Stimulated activated CD8-positive, alpha-beta memory T cell treated with anti-CD3 and anti-CD28 coated beads, Interleukin-15, amount 100 ng/mL, for 1 hour (primary cell): Measurements from ENCODE around the gene KCNH8.
"Not testable (repeated sequence)": the region's sequence is repeated elsewhere in the genome, so short reads cannot be mapped to it uniquely, and the experiment has no call there.

Source experiments
- DNase-seq: peaks from one replicate; pipeline ENCODE4 v3.0.0-alpha.2; 2020; ENCODE audit warnings: low read depth

Gene KCNH8

GRCh38 chr3:19147905-19148767 lies at the start of gene KCNH8:
TSS of gene KCNH8 (plus strand) at chr3:19148510. CDS start at chr3:19148720, 210 bp downstream.
- no peak for DNase-seq

GRCh38 chr3:19102654-19103290 lies 45.5 kb upstream of the KCNH8 start:
- not testable (repeated sequence) for DNase-seq

- DNase-seq, result no peak
Observed at GRCh38 chr3:19103510-19103909, 44.8 kb upstream of the KCNH8 start.

- no peak for DNase-seq
Observed at GRCh38 chr3:19104459-19104858, 43.9 kb upstream of the KCNH8 start.

GRCh38 chr3:19105826-19106225 lies 42.5 kb upstream of the KCNH8 start:
- no peak for DNase-seq

- no peak for DNase-seq
Observed at GRCh38 chr3:19106307-19106706, 42.0 kb upstream of the KCNH8 start.

- no peak for DNase-seq
Observed at GRCh38 chr3:19107719-19108118, 40.6 kb upstream of the KCNH8 start.

- no peak for DNase-seq
Observed at GRCh38 chr3:19110335-19110895, 37.9 kb upstream of the KCNH8 start.

- DNase-seq, result no peak
Observed at GRCh38 chr3:19114461-19114860, 33.8 kb upstream of the KCNH8 start.

- no peak for DNase-seq
Observed at GRCh38 chr3:19116239-19116638, 32.1 kb upstream of the KCNH8 start.

- DNase-seq, result no peak
Observed at GRCh38 chr3:19124752-19125151, 23.6 kb upstream of the KCNH8 start.

- no peak for DNase-seq
Observed at GRCh38 chr3:19139863-19140262, 8.4 kb upstream of the KCNH8 start.

GRCh38 chr3:19146685-19147650 lies 1.3 kb upstream of the KCNH8 start:
- peak; percentile 20 for DNase-seq

GRCh38 chr3:19148768-19149091 lies 420 bp downstream of the KCNH8 start:
- no peak for DNase-seq

- no peak for DNase-seq
Observed at GRCh38 chr3:19149368-19149767, 1.1 kb downstream of the KCNH8 start.

GRCh38 chr3:19151171-19151570 lies 2.9 kb downstream of the KCNH8 start:
- no peak for DNase-seq

GRCh38 chr3:19154693-19155250 lies 6.5 kb downstream of the KCNH8 start:
- DNase-seq, result no peak

GRCh38 chr3:19155375-19155774 lies 7.1 kb downstream of the KCNH8 start:
- no peak for DNase-seq

- DNase-seq, result no peak
Observed at GRCh38 chr3:19159966-19160635, 11.8 kb downstream of the KCNH8 start.

GRCh38 chr3:19165654-19166053 lies 17.3 kb downstream of the KCNH8 start:
- no peak for DNase-seq

GRCh38 chr3:19171794-19172193 lies 23.5 kb downstream of the KCNH8 start:
- no peak for DNase-seq
